Kidney glomerular epithelial cell (primary cell): ENCODE results near the gene TFEB.
A peak's percentile ranks its signal among the peaks of the same experiment; 100 is the strongest.

Source experiments
- DNase-seq: peaks from one replicate; lab custom pipeline; 2025; lab: John Stamatoyannopoulos, UW

The TFEB gene

GRCh38 chr6:41763470-41763869 lies 28.1 kb upstream of the TFEB start:
- DNase-seq, result no peak

- DNase-seq, result no peak
These were observed 24.6 kb upstream of the TFEB start for GRCh38 chr6:41759905-41760579.

- no peak for DNase-seq
These were observed 23.9 kb upstream of the TFEB start for GRCh38 chr6:41759106-41759904.

GRCh38 chr6:41758641-41759035 lies 23.2 kb upstream of the TFEB start:
- no peak for DNase-seq

- peak; percentile 15 for DNase-seq
These were observed 22.7 kb upstream of the TFEB start for GRCh38 chr6:41757931-41758640.

- DNase-seq, result no peak
These were observed 21.9 kb upstream of the TFEB start for GRCh38 chr6:41757271-41757670.

GRCh38 chr6:41756354-41756753 lies 20.9 kb upstream of the TFEB start:
- no peak for DNase-seq

- DNase-seq, result no peak
These were observed 20.5 kb upstream of the TFEB start for GRCh38 chr6:41755895-41756294.

- no peak for DNase-seq
These were observed 15.0 kb upstream of the TFEB start for GRCh38 chr6:41750374-41750773.

- no peak for DNase-seq
These were observed 13.1 kb upstream of the TFEB start for GRCh38 chr6:41748542-41748941.

GRCh38 chr6:41748102-41748477 lies 12.7 kb upstream of the TFEB start:
- DNase-seq, result no peak

- no peak for DNase-seq
These were observed 12.1 kb upstream of the TFEB start, which contains the start of gene PGC for GRCh38 chr6:41747256-41748101. TSS of gene PGC (minus strand) at chr6:41747397. CDS start at chr6:41747334, 63 bp downstream.

GRCh38 chr6:41746107-41746506 lies 10.7 kb upstream of the TFEB start:
- DNase-seq, result no peak

- DNase-seq, result no peak
These were observed 8.9 kb upstream of the TFEB start for GRCh38 chr6:41744236-41744787.

GRCh38 chr6:41743406-41744235 lies 8.2 kb upstream of the TFEB start:
- DNase-seq, result no peak

- no peak for DNase-seq
These were observed 6.5 kb upstream of the TFEB start for GRCh38 chr6:41741625-41742490.

- DNase-seq, result no peak
These were observed 5.2 kb upstream of the TFEB start for GRCh38 chr6:41740366-41741162.

GRCh38 chr6:41739041-41739440 lies 3.6 kb upstream of the TFEB start:
- no peak for DNase-seq

GRCh38 chr6:41737591-41738130 lies 2.3 kb upstream of the TFEB start:
- no peak for DNase-seq
